ENCODE results near the gene PDGFRB.

Gene PDGFRB

DNA sequence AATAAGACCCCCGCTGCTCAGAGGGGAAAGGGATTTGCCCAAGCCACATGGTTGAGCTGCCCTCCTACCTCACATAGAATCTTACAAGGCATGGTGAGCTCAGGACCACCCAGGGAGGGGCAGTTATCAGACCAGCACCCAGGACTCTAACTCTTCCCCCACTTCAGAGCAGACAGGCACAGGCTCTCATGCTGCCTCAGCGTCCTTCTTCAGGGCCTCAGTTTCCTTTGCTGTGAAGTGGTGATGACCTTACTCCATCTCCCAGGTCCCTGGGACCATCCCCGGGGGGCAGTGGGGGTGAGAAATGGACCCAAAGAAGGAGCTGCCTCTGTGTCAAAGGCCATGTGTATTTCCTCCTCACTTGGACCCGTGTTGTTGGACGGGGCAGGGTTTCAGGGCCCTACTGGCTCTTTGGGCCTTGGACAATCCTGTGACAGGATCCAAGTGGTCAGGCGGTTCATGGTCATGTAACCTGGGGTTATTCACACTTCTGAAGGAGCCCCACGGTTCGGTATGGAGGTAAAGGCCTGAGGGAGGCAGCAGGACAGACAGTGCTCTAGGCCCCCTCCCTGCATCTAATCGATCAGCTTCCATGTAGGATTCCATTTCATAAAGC lies 37.6 kb downstream of the PDGFRB start:
- no CpG with 5 or more reads among the region's 9 CpGs for WGBS, 2 donors (ENCODE audit: extremely low coverage in 2 of 2, insufficient read length in 2 of 2, insufficient replicate concordance in 1 of 2)

DNA sequence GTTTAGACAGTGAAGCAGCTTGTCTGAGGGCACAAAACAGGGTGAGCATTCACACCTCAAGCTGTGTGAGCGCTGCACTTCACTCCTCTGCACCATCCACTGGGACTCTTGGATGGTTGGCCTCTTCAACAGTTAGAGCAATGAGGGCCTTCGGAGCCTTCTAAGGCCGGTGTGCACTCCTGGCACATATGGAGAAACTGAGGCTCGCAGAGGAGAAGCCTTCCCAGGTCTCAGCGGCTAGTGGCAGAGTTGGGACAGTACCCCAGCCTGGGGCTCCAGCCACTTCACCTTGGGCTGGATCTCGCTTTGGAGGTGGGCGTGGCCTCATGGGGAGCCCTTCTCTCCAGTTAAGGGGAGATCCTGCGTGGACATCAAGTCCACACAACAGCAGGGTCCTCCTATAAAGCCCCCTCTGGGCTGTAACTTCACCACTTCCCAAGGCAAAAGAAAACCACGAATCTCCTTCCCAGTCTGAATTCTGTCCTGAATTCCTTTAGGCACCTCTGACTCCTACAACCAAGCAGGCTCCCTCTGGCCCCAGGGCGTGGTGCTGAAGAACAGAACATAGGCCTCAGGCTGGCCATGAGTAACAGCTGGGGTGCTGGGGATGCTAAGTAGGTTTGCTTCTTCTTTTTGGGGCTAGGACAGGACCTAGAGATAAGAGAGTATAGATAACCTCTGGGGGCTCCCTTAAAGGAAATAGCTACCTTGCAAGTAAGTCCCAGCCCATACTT lies 38.8 kb downstream of the PDGFRB start:
- H3K27me3 ChIP-seq (ENCODE audit: control insufficient read depth in 3 of 3, insufficient read depth in 3 of 3, low read depth in 1 of 3, low read length in 3 of 3) = no peaks in the 10 kb centered on the region
- H3K36me3 ChIP-seq (replicated peaks in 1 of 2; ENCODE audit: control insufficient read depth in 2 of 2, insufficient read depth in 2 of 2, low read length in 2 of 2) = no peaks in the 10 kb centered on the region
- no peak overlapping the region for H3K14ac ChIP-seq (ENCODE audit: low read length)
- no peak overlapping the region for H3K4ac ChIP-seq (ENCODE audit: low read length)
- H3K4me1 ChIP-seq (ENCODE audit: control insufficient read depth in 2 of 2, insufficient read depth in 1 of 2, low read depth in 1 of 2, low read length in 2 of 2) = peaks cover 0 to 23% of the 10 kb centered on the region in 2 donors
- no peak overlapping the region for H3K18ac ChIP-seq (ENCODE audit: low read length)
- H3K9ac ChIP-seq (ENCODE audit: low read depth, low read length, poor library complexity) = no peak overlapping the region
- no peak overlapping the region for H3K23ac ChIP-seq (ENCODE audit: low read depth, low read length, poor library complexity)
- H3K4me2 ChIP-seq (ENCODE audit: insufficient read depth, low read length, poor library complexity, severe bottlenecking) = no peak overlapping the region
- H2BK12ac ChIP-seq (ENCODE audit: low read length) = no peak overlapping the region
- H3K27ac ChIP-seq (replicated peaks; ENCODE audit: low read length) = no peak overlapping the region
- H3K4me3 ChIP-seq (ENCODE audit: low read length in 2 of 2) = no peak overlapping the region
- WGBS, 2 donors (ENCODE audit: extremely low coverage in 2 of 2, insufficient read length in 2 of 2, insufficient replicate concordance in 1 of 2) = no CpG with 5 or more reads among the region's 10 CpGs
- no peaks in the 10 kb centered on the region for H3K9me3 ChIP-seq (replicated peaks in 1 of 2; ENCODE audit: control insufficient read depth in 2 of 2, insufficient read depth in 1 of 2, low read depth in 1 of 2, low read length in 2 of 2)
- no peak overlapping the region for H4K91ac ChIP-seq (ENCODE audit: low read depth, low read length, poor library complexity)
- H3K79me1 ChIP-seq (ENCODE audit: low read depth, low read length) = no peaks in the 10 kb centered on the region
- no peak overlapping the region for H2AFZ ChIP-seq (ENCODE audit: low read length)
- no peak overlapping the region for H2BK120ac ChIP-seq (ENCODE audit: low read depth, low read length)
- no peak overlapping the region for H2AK5ac ChIP-seq (ENCODE audit: low read depth, low read length)
- DNase-seq (ENCODE audit: low spot score) = no peak
- no peak overlapping the region for H4K8ac ChIP-seq (ENCODE audit: low read depth, low read length)
- H2BK5ac ChIP-seq (ENCODE audit: low read length) = no peak overlapping the region
- H2BK15ac ChIP-seq (ENCODE audit: low read length) = no peak overlapping the region

More for the DNA sequence above, 37.6 kb downstream of the PDGFRB start:
- H3K4me2 ChIP-seq (ENCODE audit: insufficient read depth, low read length, poor library complexity, severe bottlenecking) = no peak overlapping the region
- peaks cover 0 to 13% of the 10 kb centered on the region in 2 donors for H3K4me1 ChIP-seq (ENCODE audit: control insufficient read depth in 2 of 2, insufficient read depth in 1 of 2, low read depth in 1 of 2, low read length in 2 of 2)
- H3K4me3 ChIP-seq (ENCODE audit: low read length in 2 of 2) = no peak overlapping the region
- H3K27ac ChIP-seq (replicated peaks; ENCODE audit: low read length) = no peak overlapping the region
- H2AFZ ChIP-seq (ENCODE audit: low read length) = no peak overlapping the region
- no peak overlapping the region for H2BK12ac ChIP-seq (ENCODE audit: low read length)
- H3K9me3 ChIP-seq (replicated peaks in 1 of 2; ENCODE audit: control insufficient read depth in 2 of 2, insufficient read depth in 1 of 2, low read depth in 1 of 2, low read length in 2 of 2) = no peaks in the 10 kb centered on the region
- H3K14ac ChIP-seq (ENCODE audit: low read length) = no peak overlapping the region
- peak overlapping the region; percentile 32 for H3K18ac ChIP-seq (ENCODE audit: low read length)
- DNase-seq (ENCODE audit: low spot score) = no peak
- H3K23ac ChIP-seq (ENCODE audit: low read depth, low read length, poor library complexity) = peak overlapping the region; percentile 16
- H2BK15ac ChIP-seq (ENCODE audit: low read length) = no peak overlapping the region
- H3K36me3 ChIP-seq (replicated peaks in 1 of 2; ENCODE audit: control insufficient read depth in 2 of 2, insufficient read depth in 2 of 2, low read length in 2 of 2) = no peaks in the 10 kb centered on the region
- H4K8ac ChIP-seq (ENCODE audit: low read depth, low read length) = no peak overlapping the region
- H3K27me3 ChIP-seq (ENCODE audit: control insufficient read depth in 3 of 3, insufficient read depth in 3 of 3, low read depth in 1 of 3, low read length in 3 of 3) = no peaks in the 10 kb centered on the region
- H2BK5ac ChIP-seq (ENCODE audit: low read length) = no peak overlapping the region
- H3K79me1 ChIP-seq (ENCODE audit: low read depth, low read length) = no peaks in the 10 kb centered on the region
- no peak overlapping the region for H2AK5ac ChIP-seq (ENCODE audit: low read depth, low read length)
- no peak overlapping the region for H4K91ac ChIP-seq (ENCODE audit: low read depth, low read length, poor library complexity)
- no peak overlapping the region for H3K9ac ChIP-seq (ENCODE audit: low read depth, low read length, poor library complexity)
- H3K4ac ChIP-seq (ENCODE audit: low read length) = no peak overlapping the region
- H2BK120ac ChIP-seq (ENCODE audit: low read depth, low read length) = no peak overlapping the region

DNA sequence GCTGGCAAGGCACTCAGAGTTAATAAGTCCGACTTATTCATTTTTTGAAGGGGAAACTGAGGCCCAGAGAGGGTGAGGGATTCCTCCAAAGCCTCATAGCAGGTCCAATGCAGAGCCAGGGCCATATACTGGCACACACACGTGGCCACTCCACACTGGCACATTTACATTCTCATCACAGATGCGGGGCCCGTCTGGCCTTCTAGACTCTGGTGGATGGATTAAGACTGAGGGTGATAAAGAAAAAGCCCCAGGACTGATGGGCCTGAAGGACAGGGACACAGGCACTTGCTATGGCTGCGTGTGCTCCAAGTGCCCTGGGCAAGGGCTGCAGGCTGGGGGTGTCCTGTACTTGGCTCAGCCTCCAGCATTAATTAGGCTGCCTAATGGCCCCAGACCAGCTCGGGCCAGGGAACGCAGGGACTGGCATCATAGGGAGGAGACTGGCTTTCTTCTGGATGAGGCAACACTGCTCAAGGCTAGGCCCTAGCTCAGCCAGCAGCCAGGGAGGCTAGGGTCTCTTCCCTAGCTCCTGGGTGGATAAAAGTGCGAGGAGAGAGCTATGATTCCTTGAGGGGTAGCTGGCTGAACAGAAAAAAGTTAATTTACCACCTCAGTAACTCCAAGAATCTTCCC lies 40.8 kb downstream of the PDGFRB start:
- no peak overlapping the region for H4K91ac ChIP-seq (ENCODE audit: low read depth, low read length, poor library complexity)
- no peaks in the 10 kb centered on the region for H3K79me1 ChIP-seq (ENCODE audit: low read depth, low read length)
- no peak overlapping the region for H3K14ac ChIP-seq (ENCODE audit: low read length)
- H4K8ac ChIP-seq (ENCODE audit: low read depth, low read length) = no peak overlapping the region
- H2BK5ac ChIP-seq (ENCODE audit: low read length) = no peak overlapping the region
- H3K4me1 ChIP-seq (ENCODE audit: control insufficient read depth in 2 of 2, insufficient read depth in 1 of 2, low read depth in 1 of 2, low read length in 2 of 2) = peaks cover 10 to 22% of the 10 kb centered on the region in 2 donors
- H3K4me3 ChIP-seq (ENCODE audit: low read length in 2 of 2) = no peak overlapping the region
- no peak overlapping the region for H3K4ac ChIP-seq (ENCODE audit: low read length)
- no peak overlapping the region for H3K9ac ChIP-seq (ENCODE audit: low read depth, low read length, poor library complexity)
- H3K27me3 ChIP-seq (ENCODE audit: control insufficient read depth in 3 of 3, insufficient read depth in 3 of 3, low read depth in 1 of 3, low read length in 3 of 3) = peaks cover 0 to 11% (median 0%) of the 10 kb centered on the region in 3 experiments
- no peak overlapping the region for H3K18ac ChIP-seq (ENCODE audit: low read length)
- H2AK5ac ChIP-seq (ENCODE audit: low read depth, low read length) = no peak overlapping the region
- no peak overlapping the region for H2BK15ac ChIP-seq (ENCODE audit: low read length)
- no peak overlapping the region for H2BK12ac ChIP-seq (ENCODE audit: low read length)
- WGBS, 2 donors (ENCODE audit: extremely low coverage in 2 of 2, insufficient read length in 2 of 2, insufficient replicate concordance in 1 of 2) = no CpG with 5 or more reads among the region's 8 CpGs
- no peak overlapping the region for H2BK120ac ChIP-seq (ENCODE audit: low read depth, low read length)
- H3K27ac ChIP-seq (replicated peaks; ENCODE audit: low read length) = no peak overlapping the region
- no peaks in the 10 kb centered on the region for H3K9me3 ChIP-seq (replicated peaks in 1 of 2; ENCODE audit: control insufficient read depth in 2 of 2, insufficient read depth in 1 of 2, low read depth in 1 of 2, low read length in 2 of 2)
- H3K36me3 ChIP-seq (replicated peaks in 1 of 2; ENCODE audit: control insufficient read depth in 2 of 2, insufficient read depth in 2 of 2, low read length in 2 of 2) = no peaks in the 10 kb centered on the region
- H2AFZ ChIP-seq (ENCODE audit: low read length) = no peak overlapping the region
- no peak overlapping the region for H3K4me2 ChIP-seq (ENCODE audit: insufficient read depth, low read length, poor library complexity, severe bottlenecking)
- no peak for DNase-seq (ENCODE audit: low spot score)
- no peak overlapping the region for H3K23ac ChIP-seq (ENCODE audit: low read depth, low read length, poor library complexity)

DNA sequence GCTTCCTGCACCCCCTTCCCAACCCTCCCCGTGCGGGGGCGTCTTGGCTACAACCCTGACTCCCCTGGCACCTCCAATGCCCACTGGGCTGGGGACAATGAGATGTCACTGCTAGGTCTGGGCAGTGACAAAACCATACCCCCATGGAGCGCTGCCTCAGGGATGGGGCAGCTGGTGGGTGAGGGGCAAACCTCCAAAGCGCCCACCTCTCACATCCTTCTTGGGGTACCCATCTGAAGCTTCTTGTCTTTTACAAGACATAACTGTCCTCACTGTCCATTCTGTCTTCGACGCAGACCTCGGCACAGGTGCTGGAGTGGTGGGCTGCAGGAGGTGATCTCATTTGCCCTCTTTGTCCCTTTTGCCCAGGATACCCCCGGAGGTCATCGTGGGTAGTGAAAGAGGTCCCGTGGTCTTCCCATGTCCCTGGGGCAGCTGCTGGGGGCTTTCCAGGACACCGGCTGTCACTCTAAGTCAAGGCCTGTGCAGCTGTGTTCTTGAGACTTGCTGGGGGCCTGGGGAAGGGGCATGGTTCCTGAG lies 41.5 kb downstream of the PDGFRB start:
- H2BK5ac ChIP-seq (ENCODE audit: low read length) = no peak overlapping the region
- peaks cover 0 to 11% (median 0%) of the 10 kb centered on the region in 3 experiments for H3K27me3 ChIP-seq (ENCODE audit: control insufficient read depth in 3 of 3, insufficient read depth in 3 of 3, low read depth in 1 of 3, low read length in 3 of 3)
- H4K8ac ChIP-seq (ENCODE audit: low read depth, low read length) = no peak overlapping the region
- no peak overlapping the region for H3K14ac ChIP-seq (ENCODE audit: low read length)
- no peak overlapping the region for H4K91ac ChIP-seq (ENCODE audit: low read depth, low read length, poor library complexity)
- no peak overlapping the region for H3K23ac ChIP-seq (ENCODE audit: low read depth, low read length, poor library complexity)
- no peak overlapping the region for H2AFZ ChIP-seq (ENCODE audit: low read length)
- peaks cover 10 to 23% of the 10 kb centered on the region in 2 donors for H3K4me1 ChIP-seq (ENCODE audit: control insufficient read depth in 2 of 2, insufficient read depth in 1 of 2, low read depth in 1 of 2, low read length in 2 of 2)
- H2BK12ac ChIP-seq (ENCODE audit: low read length) = no peak overlapping the region
- H3K4ac ChIP-seq (ENCODE audit: low read length) = no peak overlapping the region
- no peaks in the 10 kb centered on the region for H3K79me1 ChIP-seq (ENCODE audit: low read depth, low read length)
- no peak overlapping the region for H2BK15ac ChIP-seq (ENCODE audit: low read length)
- no CpG with 5 or more reads among the region's 12 CpGs for WGBS, 2 donors (ENCODE audit: extremely low coverage in 2 of 2, insufficient read length in 2 of 2, insufficient replicate concordance in 1 of 2)
- no peak overlapping the region for H3K4me3 ChIP-seq (ENCODE audit: low read length in 2 of 2)
- peak overlapping the region; percentile 40 for H2AK5ac ChIP-seq (ENCODE audit: low read depth, low read length)
- H2BK120ac ChIP-seq (ENCODE audit: low read depth, low read length) = no peak overlapping the region
- H3K27ac ChIP-seq (replicated peaks; ENCODE audit: low read length) = no peak overlapping the region
- no peaks in the 10 kb centered on the region for H3K9me3 ChIP-seq (replicated peaks in 1 of 2; ENCODE audit: control insufficient read depth in 2 of 2, insufficient read depth in 1 of 2, low read depth in 1 of 2, low read length in 2 of 2)
- H3K9ac ChIP-seq (ENCODE audit: low read depth, low read length, poor library complexity) = no peak overlapping the region
- DNase-seq (ENCODE audit: low spot score) = no peak
- H3K4me2 ChIP-seq (ENCODE audit: insufficient read depth, low read length, poor library complexity, severe bottlenecking) = no peak overlapping the region
- no peaks in the 10 kb centered on the region for H3K36me3 ChIP-seq (replicated peaks in 1 of 2; ENCODE audit: control insufficient read depth in 2 of 2, insufficient read depth in 2 of 2, low read length in 2 of 2)
- no peak overlapping the region for H3K18ac ChIP-seq (ENCODE audit: low read length)

All from neuronal stem cell (in vitro differentiated cells).